Measurements from ENCODE around the gene NUTF2. TPM values are rescaled to one million over a fixed set of nuclear protein-coding genes. Genes with fewer than 3 reads are reported as not detected.

The NUTF2 gene
- total RNA-seq: 100 to 1,000 TPM; 112 to 140 TPM

- H3K4me1 Mint-ChIP-seq: peaks cover 52% of the 10 kb centered on the region
- peak within 1 kb of the TSS; percentile 90 for H3K4me3 Mint-ChIP-seq
- H3K27ac Mint-ChIP-seq: peak within 1 kb of the TSS; percentile 93
Measured at GRCh38 chr16:67846320-67847063, at the start of gene NUTF2. Gene NUTF2, plus strand, starts transcription at chr16:67846933. Its CDS starts 18,198 bp downstream, at chr16:67865131.

GRCh38 chr16:67800338-67800926 lies 46.3 kb upstream of the NUTF2 start:
- ChIA-PET CTCF (interaction anchor here (0.6 to 3.6 kb wide), 5 partner anchors 9 to 280 kb away, joined by 3 to 26 read pairs (median 6); no protein-coding TSS in a partner anchor), POLR2A (no interaction called here)
- Mint-ChIP-seq H3K9me3 (no peaks in the 10 kb centered on the region), H3K4me1 (peaks cover 59% of the 10 kb centered on the region), H3K27ac (peak overlapping the region; percentile 87), H3K27me3 (no peaks in the 10 kb centered on the region), H3K36me3 (ENCODE audit: low read depth) (peaks cover 66% of the 10 kb centered on the region), H3K4me3 (no peak overlapping the region)
- DNase-seq: no peak

More at GRCh38 chr16:67846320-67847063, at the start of gene NUTF2:
- H3K9me3 Mint-ChIP-seq: no peaks in the 10 kb centered on the region
- ChIA-PET POLR2A (interaction anchor here (0.5 kb wide), 1 partner anchor 42 kb away, joined by 3 read pairs; no protein-coding TSS in a partner anchor), CTCF (interaction anchor here (0.5 to 3.0 kb wide), 6 partner anchors 11 to 325 kb away, joined by 4 to 16 read pairs (median 5); partner anchors contain the start of gene NRN1L)
- DNase-seq: peak; percentile 96
- peaks cover 12% of the 10 kb centered on the region for H3K36me3 Mint-ChIP-seq (ENCODE audit: low read depth)
- no peaks in the 10 kb centered on the region for H3K27me3 Mint-ChIP-seq

- no peak for DNase-seq
- Mint-ChIP-seq H3K4me1 (peaks cover 60% of the 10 kb centered on the region), H3K27me3 (no peaks in the 10 kb centered on the region), H3K9me3 (no peaks in the 10 kb centered on the region), H3K36me3 (ENCODE audit: low read depth) (peaks cover 67% of the 10 kb centered on the region), H3K4me3 (no peak overlapping the region), H3K27ac (peak overlapping the region; percentile 87)
- ChIA-PET CTCF (interaction anchor here (0.7 to 3.6 kb wide), 5 partner anchors 15 to 280 kb away, joined by 3 to 26 read pairs (median 6); no protein-coding TSS in a partner anchor), POLR2A (interaction anchor here (0.6 kb wide), 1 partner anchor 43 kb away, joined by 3 read pairs; no protein-coding TSS in a partner anchor)
Measured at GRCh38 chr16:67801241-67801640, 45.5 kb upstream of the NUTF2 start.

- peak overlapping the region; percentile 87 for H3K27ac Mint-ChIP-seq
- no peaks in the 10 kb centered on the region for H3K9me3 Mint-ChIP-seq
- POLR2A ChIA-PET: interaction anchor here (0.6 kb wide), 1 partner anchor 43 kb away, joined by 3 read pairs; no protein-coding TSS in a partner anchor
- peaks cover 58% of the 10 kb centered on the region for H3K4me1 Mint-ChIP-seq
- peak; percentile 64 for DNase-seq
- CTCF ChIA-PET: interaction anchor here (0.7 to 3.6 kb wide), 4 partner anchors 15 to 281 kb away, joined by 3 to 26 read pairs (median 8); no protein-coding TSS in a partner anchor
- H3K4me3 Mint-ChIP-seq: peak overlapping the region; percentile 48
- H3K27me3 Mint-ChIP-seq: no peaks in the 10 kb centered on the region
- H3K36me3 Mint-ChIP-seq (ENCODE audit: low read depth): peaks cover 62% of the 10 kb centered on the region
Measured at GRCh38 chr16:67801883-67802282, 44.9 kb upstream of the NUTF2 start.

GRCh38 chr16:67803894-67804293 lies 42.8 kb upstream of the NUTF2 start:
- H3K36me3 Mint-ChIP-seq (ENCODE audit: low read depth): peaks cover 54% of the 10 kb centered on the region
- POLR2A ChIA-PET: no interaction called here
- no peak overlapping the region for H3K4me3 Mint-ChIP-seq
- no peaks in the 10 kb centered on the region for H3K9me3 Mint-ChIP-seq
- CTCF ChIA-PET: interaction anchor here (0.6 to 1.1 kb wide), 2 partner anchors 13 to 930 kb away, joined by 3 to 6 read pairs; no protein-coding TSS in a partner anchor
- DNase-seq: no peak
- H3K27ac Mint-ChIP-seq: peak overlapping the region; percentile 42
- no peaks in the 10 kb centered on the region for H3K27me3 Mint-ChIP-seq
- peaks cover 60% of the 10 kb centered on the region for H3K4me1 Mint-ChIP-seq

- Mint-ChIP-seq H3K4me1 (peaks cover 57% of the 10 kb centered on the region), H3K9me3 (no peaks in the 10 kb centered on the region), H3K36me3 (ENCODE audit: low read depth) (peaks cover 48% of the 10 kb centered on the region), H3K27me3 (no peaks in the 10 kb centered on the region), H3K4me3 (peak overlapping the region; percentile 92), H3K27ac (peak overlapping the region; percentile 90)
- ChIA-PET CTCF (no interaction called here), POLR2A (no interaction called here)
- no peak for DNase-seq
Measured at GRCh38 chr16:67804853-67805542, 41.7 kb upstream of the NUTF2 start.

- POLR2A ChIA-PET: interaction anchor here (0.6 kb wide), 2 partner anchors 15 to 209 kb away, joined by 3 read pairs; no protein-coding TSS in a partner anchor
- no peaks in the 10 kb centered on the region for H3K9me3 Mint-ChIP-seq
- no peak for DNase-seq
- CTCF ChIA-PET: interaction anchor here (0.5 to 2.6 kb wide), 11 partner anchors 8 to 178 kb away, joined by 3 to 36 read pairs (median 3); no protein-coding TSS in a partner anchor
- peak overlapping the region; percentile 90 for H3K27ac Mint-ChIP-seq
- H3K36me3 Mint-ChIP-seq (ENCODE audit: low read depth): peaks cover 40% of the 10 kb centered on the region
- peaks cover 48% of the 10 kb centered on the region for H3K4me1 Mint-ChIP-seq
- no peaks in the 10 kb centered on the region for H3K27me3 Mint-ChIP-seq
- H3K4me3 Mint-ChIP-seq: peak overlapping the region; percentile 92
Measured at GRCh38 chr16:67805718-67806427, 40.9 kb upstream of the NUTF2 start.

GRCh38 chr16:67806428-67807147 lies 40.1 kb upstream of the NUTF2 start, which contains the start of the genes RANBP10 and TSNAXIP1:
Gene RANBP10, minus strand, starts transcription at chr16:67806560. Its CDS starts 24 bp downstream, at chr16:67806536.
Gene TSNAXIP1, plus strand, starts transcription at chr16:67806889. Its CDS starts 261 bp downstream, at chr16:67807150.
- ChIA-PET POLR2A (interaction anchor here (0.6 kb wide), 2 partner anchors 15 to 209 kb away, joined by 3 read pairs; no protein-coding TSS in a partner anchor), CTCF (interaction anchor here (0.5 to 2.6 kb wide), 15 partner anchors 9 to 330 kb away, joined by 3 to 36 read pairs (median 3); no protein-coding TSS in a partner anchor)

GRCh38 chr16:67807148-67807682 lies 39.5 kb upstream of the NUTF2 start:
- peak overlapping the region; percentile 90 for H3K27ac Mint-ChIP-seq
- peaks cover 27% of the 10 kb centered on the region for H3K36me3 Mint-ChIP-seq (ENCODE audit: low read depth)

More at GRCh38 chr16:67806428-67807147, 40.1 kb upstream of the NUTF2 start, which contains the start of the genes RANBP10 and TSNAXIP1:
- Mint-ChIP-seq H3K9me3 (no peaks in the 10 kb centered on the region), H3K4me3 (peak within 1 kb of the TSS; percentile 92), H3K27ac (peak within 1 kb of the TSS; percentile 90), H3K27me3 (no peaks in the 10 kb centered on the region), H3K4me1 (peaks cover 41% of the 10 kb centered on the region), H3K36me3 (ENCODE audit: low read depth) (peaks cover 33% of the 10 kb centered on the region)
- peak; percentile 98 for DNase-seq

GRCh38 chr16:67811899-67812298 lies 34.8 kb upstream of the NUTF2 start:
- no peak overlapping the region for H3K4me3 Mint-ChIP-seq
- ChIA-PET POLR2A (no interaction called here), CTCF (interaction anchor here (0.6 to 0.8 kb wide), 2 partner anchors 54 to 113 kb away, joined by 4 to 5 read pairs; no protein-coding TSS in a partner anchor)
- no peaks in the 10 kb centered on the region for H3K36me3 Mint-ChIP-seq (ENCODE audit: low read depth)
- peaks cover 13% of the 10 kb centered on the region for H3K4me1 Mint-ChIP-seq
- no peak overlapping the region for H3K27ac Mint-ChIP-seq
- H3K27me3 Mint-ChIP-seq: no peaks in the 10 kb centered on the region
- H3K9me3 Mint-ChIP-seq: no peaks in the 10 kb centered on the region
- DNase-seq: no peak

More at GRCh38 chr16:67807148-67807682, 39.5 kb upstream of the NUTF2 start:
- POLR2A ChIA-PET: no interaction called here
- CTCF ChIA-PET: interaction anchor here (0.5 to 2.6 kb wide), 9 partner anchors 8 to 331 kb away, joined by 3 to 36 read pairs (median 3); no protein-coding TSS in a partner anchor
- peak overlapping the region; percentile 92 for H3K4me3 Mint-ChIP-seq
- DNase-seq: no peak
- H3K9me3 Mint-ChIP-seq: no peaks in the 10 kb centered on the region
- no peaks in the 10 kb centered on the region for H3K27me3 Mint-ChIP-seq
- peaks cover 35% of the 10 kb centered on the region for H3K4me1 Mint-ChIP-seq

GRCh38 chr16:67814567-67814966 lies 32.2 kb upstream of the NUTF2 start:
- no peaks in the 10 kb centered on the region for H3K27me3 Mint-ChIP-seq
- DNase-seq: no peak
- H3K4me3 Mint-ChIP-seq: no peak overlapping the region
- ChIA-PET CTCF (interaction anchor here (0.6 to 3.0 kb wide), 6 partner anchors 12 to 293 kb away, joined by 3 to 49 read pairs (median 18); no protein-coding TSS in a partner anchor), POLR2A (no interaction called here)
- no peak overlapping the region for H3K27ac Mint-ChIP-seq
- H3K4me1 Mint-ChIP-seq: peaks cover 7% of the 10 kb centered on the region
- H3K9me3 Mint-ChIP-seq: no peaks in the 10 kb centered on the region
- no peaks in the 10 kb centered on the region for H3K36me3 Mint-ChIP-seq (ENCODE audit: low read depth)
